HTR-8/SVneo (cell line): ENCODE data around the gene LGI4.

Source experiments
- DNase-seq: peaks from one replicate; pipeline ENCODE4 v3.0.0; 2011; ENCODE audit warnings: low spot score, mixed read lengths; ENCODE audit not compliant: insufficient read length
- FAIRE-seq: peaks from 2 replicates; lab custom pipeline; 2011; peaks lifted over from hg19 to GRCh38; lab: Jason Lieb, UNC

LGI4 gene

GRCh38 chr19:35125749-35126623 is 8.9 kb downstream of the LGI4 start:
- no peak for DNase-seq
- no peak for FAIRE-seq

GRCh38 chr19:35125270-35125717 is 9.6 kb downstream of the LGI4 start:
- FAIRE-seq (no peak), DNase-seq (no peak)

- peak; percentile 92 for DNase-seq
- FAIRE-seq, result peak; percentile 85
Observed at GRCh38 chr19:35124098-35125060, 10.5 kb downstream of the LGI4 start.

GRCh38 chr19:35123573-35123972 is 11.3 kb downstream of the LGI4 start:
- FAIRE-seq (no peak), DNase-seq (no peak)

- FAIRE-seq, result no peak
- DNase-seq, result no peak
Observed at GRCh38 chr19:35122687-35123551, 11.9 kb downstream of the LGI4 start.

GRCh38 chr19:35120898-35121297 is 14.0 kb downstream of the LGI4 start:
- no peak for DNase-seq

GRCh38 chr19:35120492-35120891 is 14.4 kb downstream of the LGI4 start:
- FAIRE-seq (no peak), DNase-seq (no peak)

More at GRCh38 chr19:35120898-35121297, 14.0 kb downstream of the LGI4 start:
- no peak for FAIRE-seq

GRCh38 chr19:35119578-35120155 is 15.2 kb downstream of the LGI4 start:
- no peak for DNase-seq
- FAIRE-seq, result no peak

- FAIRE-seq (no peak), DNase-seq (no peak)
Observed at GRCh38 chr19:35119091-35119490, 15.8 kb downstream of the LGI4 start.

- FAIRE-seq (no peak), DNase-seq (no peak)
Observed at GRCh38 chr19:35118268-35119020, 16.4 kb downstream of the LGI4 start.

- DNase-seq (no peak), FAIRE-seq (no peak)
Observed at GRCh38 chr19:35117799-35118198, 17.1 kb downstream of the LGI4 start.

GRCh38 chr19:35117116-35117515 is 17.7 kb downstream of the LGI4 start:
- FAIRE-seq (no peak), DNase-seq (no peak)

- DNase-seq, result no peak
- no peak for FAIRE-seq
Observed at GRCh38 chr19:35116072-35116801, 18.6 kb downstream of the LGI4 start.

GRCh38 chr19:35115177-35115951 is 19.5 kb downstream of the LGI4 start, which contains the start of gene FXYD3:
Gene FXYD3, plus strand, starts transcription at chr19:35115823. Its CDS starts 3,554 bp downstream, at chr19:35119377.
- no peak for DNase-seq
- FAIRE-seq, result no peak

- peak; percentile 13 for FAIRE-seq
- DNase-seq, result peak; percentile 80
Observed at GRCh38 chr19:35114353-35115176, 20.3 kb downstream of the LGI4 start.

- FAIRE-seq (no peak), DNase-seq (no peak)
Observed at GRCh38 chr19:35112995-35113688, 21.7 kb downstream of the LGI4 start.
